HEK293 (cell line): ENCODE results near the gene ZBTB18.
"Not testable (repeated sequence)": the region's sequence is repeated elsewhere in the genome, so short reads cannot be mapped to it uniquely, and the experiment has no call there.

Experiments used
- CTCF ChIA-PET: fragments of 350-600 bp; formaldehyde crosslinking; extraction: SDS; loops from one replicate; lab custom pipeline; 2021; ENCODE audit warnings: antibody characterized with exemption; lab: Yijun Ruan, JAX
- POLR2A ChIA-PET: fragments of 300-600 bp; formaldehyde crosslinking; extraction: SDS; loops from one replicate; lab custom pipeline; 2020; ENCODE audit warnings: antibody characterized with exemption, inconsistent platforms; lab: Yijun Ruan, JAX
- H3K27ac ChIP-seq: fragments of 200-500 bp; sonication (Bioruptor generic); 2 replicates; pipeline ENCODE4 v1.5.1; 2014; ENCODE audit warnings: low read depth, low read length, control low read depth, inconsistent platforms; ENCODE audit errors: extremely low read depth
- H3K36me3 ChIP-seq, 2 experiments: fragments of 200-500 bp in 1 of 2; sonication (Bioruptor generic) in 1 of 2; 1 replicate in 1 of 2; 2 replicates in 1 of 2; pipeline ENCODE4 v1.5.1; 2014 to 2017; ENCODE audit warnings: inconsistent platforms in 2 of 2, low read length in 2 of 2; ENCODE audit not compliant: control insufficient read depth in 2 of 2, insufficient read depth in 1 of 2
- H3K4me1 ChIP-seq: fragments of 200-500 bp; sonication (Bioruptor generic); 2 replicates; pipeline ENCODE4 v1.5.1; 2014; ENCODE audit warnings: mild to moderate bottlenecking, low read length, inconsistent platforms; ENCODE audit not compliant: control insufficient read depth, insufficient read depth
- H3K4me3 ChIP-seq: 2 replicates; pipeline ENCODE4 v1.5.1; 2011; ENCODE audit warnings: low read depth, mild to moderate bottlenecking, control low read depth, low read length, moderate library complexity
- H3K9me3 ChIP-seq: fragments of 200-500 bp; sonication (Bioruptor generic); 2 replicates; pipeline ENCODE4 v1.5.1; 2014; ENCODE audit warnings: low read depth, low read length, inconsistent platforms; ENCODE audit not compliant: control insufficient read depth, insufficient read depth
- CTCF ChIP-seq: fragments of 450-650 bp; formaldehyde crosslinking; IDR thresholded peaks from 2 replicates; pipeline ENCODE4 v1.5.1; 2016; ENCODE audit warnings: missing biosample characterization, missing genetic modification characterization
- GLIS1 ChIP-seq: fragments of 450-650 bp; formaldehyde crosslinking; IDR thresholded peaks from 2 replicates; pipeline ENCODE4 v1.5.1; 2016; ENCODE audit warnings: missing biosample characterization, missing genetic modification characterization
- HOXA7 ChIP-seq: sonication (generic); formaldehyde crosslinking; IDR thresholded peaks from 2 replicates; pipeline ENCODE4 v1.8.1; 2022; ENCODE audit warnings: missing genetic modification reagents, borderline replicate concordance
- MEIS1 ChIP-seq: sonication (generic); formaldehyde crosslinking; IDR thresholded peaks from 2 replicates; pipeline ENCODE4 v1.8.1; 2022; ENCODE audit warnings: missing genetic modification reagents, mild to moderate bottlenecking, borderline replicate concordance
- MYNN ChIP-seq: fragments of 450-650 bp; formaldehyde crosslinking; IDR thresholded peaks from 2 replicates; pipeline ENCODE4 v1.5.1; 2016; ENCODE audit warnings: missing biosample characterization, missing genetic modification characterization, borderline replicate concordance
- MZF1 ChIP-seq: fragments of 450-650 bp; formaldehyde crosslinking; IDR thresholded peaks from 2 replicates; pipeline ENCODE4 v1.5.1; 2017; ENCODE audit warnings: missing biosample characterization, missing genetic modification characterization, borderline replicate concordance
- ZNF121 ChIP-seq: fragments of 450-650 bp; formaldehyde crosslinking; IDR thresholded peaks from 2 replicates; pipeline ENCODE4 v1.5.1; 2016; ENCODE audit warnings: missing biosample characterization, missing genetic modification characterization
- ZNF274 ChIP-seq, 2 experiments: fragments of 200-500 bp in 1 of 2; fragments of 450-650 bp in 1 of 2; sonication (Bioruptor generic) in 1 of 2; formaldehyde crosslinking in 1 of 2; IDR thresholded peaks; 2 replicates each; pipeline versions ENCODE4 v1.5.1 to v1.6.1; 2014 to 2016; ENCODE audit warnings: borderline replicate concordance in 1 of 2, inconsistent platforms in 1 of 2, low read length in 1 of 2, missing biosample characterization in 1 of 2, missing genetic modification characterization in 1 of 2
- ZNF324 ChIP-seq: fragments of 450-650 bp; formaldehyde crosslinking; IDR thresholded peaks from 2 replicates; pipeline ENCODE4 v1.5.1; 2016; ENCODE audit warnings: missing biosample characterization, missing genetic modification characterization
- ZNF404 ChIP-seq: fragments of 450-650 bp; formaldehyde crosslinking; IDR thresholded peaks from 2 replicates; pipeline ENCODE4 v1.5.1; 2017; ENCODE audit warnings: missing biosample characterization, missing genetic modification characterization
- ZNF639 ChIP-seq: fragments of 450-650 bp; formaldehyde crosslinking; IDR thresholded peaks from 2 replicates; pipeline ENCODE4 v1.5.1; 2016; ENCODE audit warnings: missing biosample characterization, missing genetic modification characterization
- ZNF664 ChIP-seq: fragments of 450-650 bp; formaldehyde crosslinking; IDR thresholded peaks from 2 replicates; pipeline ENCODE4 v1.5.1; 2016; ENCODE audit warnings: missing biosample characterization, missing genetic modification characterization
- ZNF692 ChIP-seq: fragments of 450-650 bp; formaldehyde crosslinking; IDR thresholded peaks from 2 replicates; pipeline ENCODE4 v1.5.1; 2016; ENCODE audit warnings: missing biosample characterization, missing genetic modification characterization
- ZNF701 ChIP-seq: fragments of 450-650 bp; formaldehyde crosslinking; IDR thresholded peaks from 2 replicates; pipeline ENCODE4 v1.5.1; 2016; ENCODE audit warnings: missing biosample characterization, missing genetic modification characterization
- ZNF830 ChIP-seq: fragments of 450-650 bp; IDR thresholded peaks from 2 replicates; pipeline ENCODE4 v1.5.0; 2018; ENCODE audit warnings: missing biosample characterization, missing genetic modification characterization, low read depth, mild to moderate bottlenecking, moderate library complexity

ZBTB18 gene

GRCh38 chr1:244013100-244013499 lies 38.0 kb upstream of the ZBTB18 start (continued):
- TF ChIP-seq MEIS1 (no peak), ZNF664 (tag by site-specific recombination) (peak; percentile 65; the same call in 1 of the 2 replicates), ZNF404 (tag by site-specific recombination) (peak; percentile 38; the same call in 1 of the 2 replicates), HOXA7 (CRISPR knock-in tag) (no peak), MZF1 (peak; percentile 47; the same call in 1 of the 2 replicates), GLIS1 (tag by site-specific recombination) (no peak), ZNF639 (no peak), ZNF121 (tag by site-specific recombination) (peak; percentile 43; the same call in 1 of the 2 replicates)
- TF ChIP-seq, all 188 proteins: peak for 33

- POLR2A ChIA-PET, H3K9me3 ChIP-seq, H3K4me1 ChIP-seq, H3K4me3 ChIP-seq, CTCF ChIA-PET, H3K36me3 ChIP-seq, H3K27ac ChIP-seq: not testable (repeated sequence)
Measured at GRCh38 chr1:244014862-244015261, 36.2 kb upstream of the ZBTB18 start.

- Histone ChIP-seq H3K27ac (no peak overlapping the region), H3K36me3 (no peaks in the 10 kb centered on the region), H3K9me3 (no peaks in the 10 kb centered on the region), H3K4me3 (no peak overlapping the region), H3K4me1 (no peaks in the 10 kb centered on the region)
- TF ChIP-seq ZNF274 (IDR thresholded peaks at IDR 0.05; ENCODE audit: low read length) = no peak
- no peak for TF ChIP-seq ZNF274 (tag by site-specific recombination; IDR thresholded peaks at IDR 0.05; ENCODE audit: borderline replicate concordance)
- CTCF ChIA-PET = interaction anchor here (0.6 kb wide), 1 partner anchor 171 kb away, joined by 3 read pairs; no protein-coding TSS in a partner anchor
- POLR2A ChIA-PET = no interaction called here
Measured at GRCh38 chr1:244019982-244020485, 31.0 kb upstream of the ZBTB18 start.

GRCh38 chr1:244021427-244021826 lies 29.7 kb upstream of the ZBTB18 start:
- Histone ChIP-seq H3K36me3 (no peaks in the 10 kb centered on the region), H3K4me3 (no peak overlapping the region), H3K4me1 (no peaks in the 10 kb centered on the region), H3K27ac (no peak overlapping the region), H3K9me3 (no peaks in the 10 kb centered on the region)
- no peak for TF ChIP-seq ZNF830 (tag by site-specific recombination)
- TF ChIP-seq ZNF701 (tag by site-specific recombination) = no peak
- 0 out of 2 replicates have a peak, but pooled peaks have one; percentile 24 for TF ChIP-seq ZNF692
- no peak for TF ChIP-seq MYNN (tag by site-specific recombination)
- no peak for TF ChIP-seq ZNF324 (tag by site-specific recombination)
- no peak for TF ChIP-seq CTCF
- POLR2A ChIA-PET = no interaction called here
- CTCF ChIA-PET = no interaction called here
